ENCODE measurements around the gene PUM2.

The PUM2 gene

DNA sequence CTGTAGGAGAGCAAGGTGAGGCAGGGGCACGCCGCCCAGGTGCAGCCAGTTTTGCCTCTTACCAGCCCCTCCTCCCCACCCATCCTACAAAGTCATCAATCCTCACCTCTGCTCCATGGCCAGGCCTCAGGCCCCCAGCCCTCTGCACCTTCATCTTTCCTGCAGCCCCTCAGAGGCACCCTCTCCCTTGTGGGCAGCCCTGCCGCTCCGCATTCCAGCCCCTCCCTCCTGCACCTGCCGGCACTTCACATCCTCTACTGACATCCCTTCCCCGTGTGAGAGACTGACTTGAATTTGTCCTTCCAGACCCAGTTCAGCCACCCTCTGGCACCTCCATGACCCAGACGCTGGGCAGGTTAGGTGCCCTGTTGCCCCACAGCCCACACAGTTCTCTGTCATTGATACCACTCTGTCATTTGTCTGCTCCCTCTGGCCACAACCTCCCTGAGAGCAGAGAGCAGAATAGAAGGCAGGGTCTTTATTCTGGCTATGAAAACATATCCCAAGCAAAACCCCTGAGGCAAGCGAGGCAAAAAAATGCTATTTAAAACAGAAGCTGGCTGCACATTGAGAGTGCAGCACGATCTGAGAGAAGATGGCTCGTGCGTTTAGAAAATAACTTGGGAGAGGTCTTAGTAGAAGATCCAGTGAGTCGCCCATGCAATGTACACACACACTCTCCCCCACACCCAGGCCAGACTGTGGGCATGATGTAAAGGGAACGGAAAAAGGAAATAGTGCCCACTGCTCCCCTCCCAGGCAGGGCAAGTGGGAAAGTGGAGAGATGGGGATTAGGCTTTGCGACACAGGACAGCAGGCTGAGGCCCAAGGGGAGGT, 151.6 kb downstream of the PUM2 start:
- no peak for DNase-seq (ENCODE audit: insufficient read length, low spot score)

More for the DNA sequence above, 151.6 kb downstream of the PUM2 start:
- TF ChIP-seq, protein P1, sequence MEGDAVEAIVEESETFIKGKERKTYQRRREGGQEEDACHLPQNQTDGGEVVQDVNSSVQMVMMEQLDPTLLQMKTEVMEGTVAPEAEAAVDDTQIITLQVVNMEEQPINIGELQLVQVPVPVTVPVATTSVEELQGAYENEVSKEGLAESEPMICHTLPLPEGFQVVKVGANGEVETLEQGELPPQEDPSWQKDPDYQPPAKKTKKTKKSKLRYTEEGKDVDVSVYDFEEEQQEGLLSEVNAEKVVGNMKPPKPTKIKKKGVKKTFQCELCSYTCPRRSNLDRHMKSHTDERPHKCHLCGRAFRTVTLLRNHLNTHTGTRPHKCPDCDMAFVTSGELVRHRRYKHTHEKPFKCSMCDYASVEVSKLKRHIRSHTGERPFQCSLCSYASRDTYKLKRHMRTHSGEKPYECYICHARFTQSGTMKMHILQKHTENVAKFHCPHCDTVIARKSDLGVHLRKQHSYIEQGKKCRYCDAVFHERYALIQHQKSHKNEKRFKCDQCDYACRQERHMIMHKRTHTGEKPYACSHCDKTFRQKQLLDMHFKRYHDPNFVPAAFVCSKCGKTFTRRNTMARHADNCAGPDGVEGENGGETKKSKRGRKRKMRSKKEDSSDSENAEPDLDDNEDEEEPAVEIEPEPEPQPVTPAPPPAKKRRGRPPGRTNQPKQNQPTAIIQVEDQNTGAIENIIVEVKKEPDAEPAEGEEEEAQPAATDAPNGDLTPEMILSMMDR (IDR thresholded peaks at IDR 0.05; ENCODE audit: insufficient read depth, missing control alignments): no peak
- FAIRE-seq: no peak
